Superior temporal gyrus (tissue), 1 donor: ENCODE results near the gene OR51B4.
"Not testable (repeated sequence)": the region's sequence is repeated elsewhere in the genome, so short reads cannot be mapped to it uniquely, and the experiment has no call there.

Experiments used
- DNase-seq: peaks from one replicate; pipeline ENCODE4 v3.0.0-alpha.2; 2016; ENCODE audit errors: extremely low spot score

OR51B4 gene

GRCh38 chr11:5294342-5294995 lies 7.3 kb downstream of the OR51B4 start:
- not testable (repeated sequence) for DNase-seq

- DNase-seq, result no peak
These were observed 8.7 kb downstream of the OR51B4 start for GRCh38 chr11:5293028-5293427.

DNA sequence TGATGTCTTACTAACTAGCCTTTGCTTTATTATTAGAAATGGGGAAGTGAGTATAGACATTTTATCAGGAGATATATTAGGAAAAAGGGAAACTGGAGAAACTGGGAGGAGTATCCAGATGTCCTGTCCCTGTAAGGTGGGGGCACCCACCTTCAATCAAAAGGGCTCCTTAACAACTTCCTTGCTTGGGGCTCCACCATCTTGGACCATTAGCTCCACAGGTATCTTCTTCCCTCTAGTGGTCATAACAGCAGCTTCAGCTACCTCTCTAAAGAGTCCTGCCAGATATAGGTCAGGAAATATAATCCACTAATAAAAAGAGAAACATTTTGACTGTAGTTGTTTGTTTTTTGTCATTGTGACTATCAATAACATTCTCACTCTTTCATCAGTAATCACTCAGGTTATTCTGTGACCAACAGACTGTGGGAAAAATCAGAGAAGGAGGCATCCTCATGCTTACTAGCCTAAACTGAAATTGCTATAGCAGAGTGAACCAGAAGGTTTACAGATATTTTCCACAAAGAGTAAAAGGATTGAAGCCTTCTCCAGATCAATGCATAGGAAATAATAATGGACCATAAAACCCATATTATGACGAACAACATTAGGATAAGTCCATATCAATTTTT lies 10.4 kb downstream of the OR51B4 start:
- no peak for DNase-seq

DNA sequence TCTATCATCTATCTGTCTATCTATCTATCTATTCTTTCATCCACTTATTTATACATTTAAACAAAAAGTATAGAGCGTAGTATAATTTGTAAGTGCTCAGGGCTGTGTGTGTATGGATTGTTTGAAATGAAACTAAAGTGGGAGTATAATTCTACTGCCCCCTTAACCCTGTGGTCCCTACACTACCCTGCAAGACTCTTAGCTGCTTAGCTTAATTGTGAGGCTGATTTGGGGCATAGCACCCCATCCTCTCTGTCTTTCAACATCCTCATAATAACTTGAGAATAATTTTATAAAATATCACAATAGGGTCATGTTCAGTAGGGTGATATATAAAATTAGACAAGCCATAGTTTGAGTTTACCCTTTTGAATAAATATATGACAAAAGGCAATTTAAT lies 11.6 kb downstream of the OR51B4 start:
- DNase-seq, result no peak

GRCh38 chr11:5289696-5290095 lies 12.1 kb downstream of the OR51B4 start:
- no peak for DNase-seq

- no peak for DNase-seq
These were observed 12.7 kb downstream of the OR51B4 start for GRCh38 chr11:5288906-5289550.

DNA sequence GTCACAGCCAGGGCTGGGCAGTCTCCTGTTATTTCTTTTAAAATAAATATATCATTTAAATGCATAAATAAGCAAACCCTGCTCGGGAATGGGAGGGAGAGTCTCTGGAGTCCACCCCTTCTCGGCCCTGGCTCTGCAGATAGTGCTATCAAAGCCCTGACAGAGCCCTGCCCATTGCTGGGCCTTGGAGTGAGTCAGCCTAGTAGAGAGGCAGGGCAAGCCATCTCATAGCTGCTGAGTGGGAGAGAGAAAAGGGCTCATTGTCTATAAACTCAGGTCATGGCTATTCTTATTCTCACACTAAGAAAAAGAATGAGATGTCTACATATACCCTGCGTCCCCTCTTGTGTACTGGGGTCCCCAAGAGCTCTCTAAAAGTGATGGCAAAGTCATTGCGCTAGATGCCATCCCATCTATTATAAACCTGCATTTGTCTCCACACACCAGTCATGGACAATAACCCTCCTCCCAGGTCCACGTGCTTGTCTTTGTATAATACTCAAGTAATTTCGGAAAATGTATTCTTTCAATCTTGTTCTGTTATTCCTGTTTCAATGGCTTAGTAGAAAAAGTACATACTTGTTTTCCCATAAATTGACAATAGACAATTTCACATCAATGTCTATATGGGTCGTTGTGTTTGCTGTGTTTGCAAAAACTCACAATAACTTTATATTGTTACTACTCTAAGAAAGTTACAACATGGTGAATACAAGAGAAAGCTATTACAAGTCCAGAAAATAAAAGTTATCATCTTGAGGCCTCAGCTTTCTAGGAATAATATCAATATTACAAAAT lies 13.4 kb downstream of the OR51B4 start:
- no peak for DNase-seq

DNA sequence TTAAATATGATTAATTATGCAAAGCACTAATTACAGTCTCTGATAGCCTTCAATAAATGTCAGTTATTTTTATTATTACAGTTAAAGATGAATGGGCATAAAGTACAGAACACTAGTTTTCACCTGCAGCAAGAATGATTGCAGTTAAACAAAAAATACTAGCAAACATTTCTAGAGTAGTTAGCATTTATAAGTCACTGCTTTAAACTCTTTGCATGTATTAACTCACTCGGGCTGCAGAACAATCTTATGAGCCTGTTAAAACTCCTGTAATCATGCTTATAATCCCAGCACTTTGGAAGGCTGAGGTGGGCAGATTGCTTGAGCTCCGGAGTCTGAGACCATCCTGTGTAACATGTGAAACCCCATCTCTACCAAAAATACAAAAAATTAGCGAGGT lies 14.8 kb downstream of the OR51B4 start:
- no peak for DNase-seq

GRCh38 chr11:5286351-5286750 lies 15.4 kb downstream of the OR51B4 start:
- DNase-seq, result no peak

DNA sequence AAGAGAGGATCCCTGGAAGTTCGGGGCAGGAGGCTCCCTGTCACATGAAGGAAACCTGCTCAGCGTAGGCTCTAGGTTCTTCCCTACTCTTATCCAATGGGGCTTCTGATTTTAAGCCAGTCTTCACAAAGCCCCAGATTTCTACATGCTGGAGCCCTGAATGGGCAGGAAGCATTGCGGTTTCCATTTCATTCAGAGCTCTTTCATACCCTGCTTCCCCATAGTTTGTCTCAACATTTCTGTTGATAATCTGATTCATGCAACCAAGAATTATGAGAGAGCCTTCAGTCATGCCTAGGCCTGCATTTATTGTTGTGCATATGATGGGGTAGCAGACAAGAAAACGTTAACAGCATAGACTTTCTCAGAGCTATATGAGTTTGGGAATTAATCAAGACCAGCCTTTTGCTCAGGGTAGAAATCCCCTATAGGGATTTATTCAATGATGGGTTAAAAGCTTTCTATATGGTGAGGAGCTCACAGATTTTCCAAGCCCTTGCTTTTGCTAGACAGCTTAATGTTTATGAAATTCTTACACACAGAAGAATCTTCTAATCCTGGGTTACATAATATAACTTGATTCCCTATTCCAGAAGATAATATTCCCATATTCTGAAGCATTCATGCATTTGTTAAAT lies 15.9 kb downstream of the OR51B4 start:
- DNase-seq, result no peak

DNA sequence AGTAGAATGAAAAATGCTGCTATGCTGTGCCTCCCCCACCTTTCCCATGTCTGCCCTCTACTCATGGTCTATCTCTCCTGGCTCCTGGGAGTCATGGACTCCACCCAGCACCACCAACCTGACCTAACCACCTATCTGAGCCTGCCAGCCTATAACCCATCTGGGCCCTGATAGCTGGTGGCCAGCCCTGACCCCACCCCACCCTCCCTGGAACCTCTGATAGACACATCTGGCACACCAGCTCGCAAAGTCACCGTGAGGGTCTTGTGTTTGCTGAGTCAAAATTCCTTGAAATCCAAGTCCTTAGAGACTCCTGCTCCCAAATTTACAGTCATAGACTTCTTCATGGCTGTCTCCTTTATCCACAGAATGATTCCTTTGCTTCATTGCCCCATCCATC lies 17.1 kb downstream of the OR51B4 start:
- no peak for DNase-seq

- no peak for DNase-seq
These were observed 17.9 kb downstream of the OR51B4 start for GRCh38 chr11:5283882-5284281.

GRCh38 chr11:5283086-5283485 lies 18.7 kb downstream of the OR51B4 start:
- DNase-seq, result no peak

GRCh38 chr11:5282628-5283027 lies 19.1 kb downstream of the OR51B4 start:
- no peak for DNase-seq

- no peak for DNase-seq
These were observed 20.1 kb downstream of the OR51B4 start for GRCh38 chr11:5281596-5281995.

DNA sequence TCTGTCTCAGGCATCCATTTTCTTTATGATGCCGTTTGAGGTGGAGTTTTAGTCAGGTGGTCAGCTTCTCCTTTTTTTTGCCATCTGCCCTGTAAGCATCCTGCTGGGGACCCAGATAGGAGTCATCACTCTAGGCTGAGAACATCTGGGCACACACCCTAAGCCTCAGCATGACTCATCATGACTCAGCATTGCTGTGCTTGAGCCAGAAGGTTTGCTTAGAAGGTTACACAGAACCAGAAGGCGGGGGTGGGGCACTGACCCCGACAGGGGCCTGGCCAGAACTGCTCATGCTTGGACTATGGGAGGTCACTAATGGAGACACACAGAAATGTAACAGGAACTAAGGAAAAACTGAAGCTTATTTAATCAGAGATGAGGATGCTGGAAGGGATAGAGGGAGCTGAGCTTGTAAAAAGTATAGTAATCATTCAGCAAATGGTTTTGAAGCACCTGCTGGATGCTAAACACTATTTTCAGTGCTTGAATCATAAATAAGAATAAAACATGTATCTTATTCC lies 21.1 kb downstream of the OR51B4 start:
- no peak for DNase-seq

DNA sequence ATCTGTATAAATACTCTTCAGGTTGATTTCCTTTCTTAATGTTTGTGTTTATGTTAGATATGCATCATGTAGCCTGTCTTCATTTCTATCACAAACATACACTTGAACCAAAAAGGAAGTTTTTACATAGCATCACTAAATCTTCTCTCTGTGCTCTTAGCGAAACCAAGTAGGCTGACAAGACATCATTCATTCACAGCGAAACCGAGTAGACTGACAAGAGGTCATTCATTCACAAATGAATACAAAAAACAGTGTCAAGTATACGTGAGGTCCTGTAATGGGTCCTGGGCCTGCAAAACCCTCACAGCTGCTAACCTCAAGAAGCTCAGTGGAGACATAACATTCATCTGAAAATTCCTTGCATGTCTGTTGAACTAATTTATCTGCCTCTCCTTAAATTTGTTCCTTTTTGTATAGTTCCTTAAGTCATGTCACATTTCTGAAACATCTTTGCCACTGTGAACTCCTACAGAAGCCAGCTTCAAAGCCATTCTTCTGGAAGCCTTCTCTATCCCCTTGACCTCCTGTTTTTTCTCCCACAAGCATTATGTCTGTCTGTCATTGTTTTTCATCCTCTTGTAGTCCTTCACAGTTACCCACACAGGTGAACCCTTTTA lies 22.2 kb downstream of the OR51B4 start:
- DNase-seq, result no peak

DNA sequence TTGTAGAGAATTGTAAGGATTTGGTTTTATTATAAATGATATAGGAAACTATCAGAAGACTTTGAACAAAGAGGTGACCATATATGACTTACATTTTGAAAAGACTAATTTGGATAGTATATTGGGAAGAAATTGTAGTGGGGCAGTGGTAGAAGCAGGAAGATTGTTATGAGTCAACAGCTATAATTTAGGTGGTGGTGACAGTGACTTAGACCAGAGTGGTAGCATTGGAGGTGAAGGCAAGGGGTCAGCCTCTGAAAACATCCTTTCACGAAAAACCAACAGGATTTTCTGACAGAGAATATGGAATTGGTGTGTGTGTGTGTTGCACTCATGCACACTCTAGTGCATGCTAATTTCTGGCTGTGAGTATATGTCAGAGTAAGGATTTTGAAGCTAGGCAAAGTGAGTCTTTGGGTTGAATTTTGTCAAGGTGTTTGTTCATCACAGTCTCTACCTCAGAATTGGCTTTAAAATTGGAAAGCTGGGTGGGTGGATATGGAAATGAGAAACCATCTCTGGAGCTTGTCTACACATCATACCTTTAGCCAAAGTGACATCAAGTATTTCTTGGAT lies 23.9 kb downstream of the OR51B4 start:
- DNase-seq, result no peak

- DNase-seq, result no peak
These were observed 25.0 kb downstream of the OR51B4 start for GRCh38 chr11:5276697-5277096.

DNA sequence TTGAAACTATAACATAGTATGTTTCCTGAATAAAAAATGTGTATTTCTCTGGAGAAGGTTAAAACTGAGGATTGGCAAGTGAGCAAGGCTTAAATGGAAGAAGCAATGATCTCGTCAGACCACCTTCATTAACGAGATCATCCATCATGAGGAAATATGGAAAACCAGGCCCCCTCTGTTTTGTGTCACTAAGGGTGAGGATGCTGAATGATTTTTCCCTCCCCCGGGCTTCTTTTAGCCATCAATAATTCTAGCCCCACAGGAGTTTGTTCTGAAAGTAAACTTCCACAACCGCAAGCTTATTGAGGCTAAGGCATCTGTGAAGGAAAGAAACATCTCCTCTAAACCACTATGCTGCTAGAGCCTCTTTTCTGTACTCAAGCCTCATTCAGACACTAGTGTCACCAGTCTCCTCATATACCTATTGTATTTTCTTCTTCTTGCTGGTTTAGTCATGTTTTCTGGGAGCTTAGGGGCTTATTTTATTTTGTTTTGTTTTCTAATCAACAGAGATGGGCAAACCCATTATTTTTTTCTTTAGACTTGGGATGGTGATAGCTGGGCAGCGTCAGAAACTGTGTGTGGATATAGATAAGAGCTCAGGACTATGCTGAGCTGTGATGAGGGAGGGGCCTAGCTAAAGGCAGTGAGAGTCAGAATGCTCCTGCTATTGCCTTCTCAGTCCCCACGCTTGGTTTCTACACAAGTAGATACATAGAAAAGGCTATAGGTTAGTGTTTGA lies 26.2 kb downstream of the OR51B4 start:
- DNase-seq, result no peak
